HG03139 (cell line): ENCODE measurements around the gene TUBA8.
"Not testable (repeated sequence)": the region's sequence is repeated elsewhere in the genome, so short reads cannot be mapped to it uniquely, and the experiment has no call there.

Experiments
- ATAC-seq: cut with Tn5 transposase; IDR thresholded peaks from one replicate; pipeline ENCODE4 v1.9.1; 2021; ENCODE audit not compliant: unreplicated experiment

The TUBA8 gene

GRCh38 chr22:18123476-18124025 lies 12.9 kb downstream of the TUBA8 start:
- ATAC-seq, result not testable (repeated sequence)

- no peak for ATAC-seq
Observed at GRCh38 chr22:18126606-18127005, 16.0 kb downstream of the TUBA8 start.

- ATAC-seq, result no peak
Observed at GRCh38 chr22:18130018-18130417, 19.4 kb downstream of the TUBA8 start.

GRCh38 chr22:18130699-18131429 lies 20.3 kb downstream of the TUBA8 start:
- no peak for ATAC-seq

GRCh38 chr22:18133452-18133851 lies 22.8 kb downstream of the TUBA8 start:
- no peak for ATAC-seq

GRCh38 chr22:18136563-18137320 lies 26.1 kb downstream of the TUBA8 start:
- ATAC-seq, result no peak

- not testable (repeated sequence) for ATAC-seq
Observed at GRCh38 chr22:18141004-18141403, 30.4 kb downstream of the TUBA8 start.

GRCh38 chr22:18144105-18144504 lies 33.5 kb downstream of the TUBA8 start:
- no peak for ATAC-seq

GRCh38 chr22:18145676-18146388 lies 35.2 kb downstream of the TUBA8 start:
- ATAC-seq, result no peak

GRCh38 chr22:18146389-18146753 lies 35.8 kb downstream of the TUBA8 start:
- ATAC-seq, result no peak

- ATAC-seq, result no peak
Observed at GRCh38 chr22:18147791-18148190, 37.2 kb downstream of the TUBA8 start.

GRCh38 chr22:18148293-18148965 lies 37.8 kb downstream of the TUBA8 start:
- ATAC-seq, result no peak

GRCh38 chr22:18152519-18152918 lies 41.9 kb downstream of the TUBA8 start:
- no peak for ATAC-seq

- ATAC-seq, result no peak
Observed at GRCh38 chr22:18154821-18155390, 44.3 kb downstream of the TUBA8 start.

GRCh38 chr22:18155546-18155945 lies 44.9 kb downstream of the TUBA8 start:
- ATAC-seq, result not testable (repeated sequence)

- ATAC-seq, result no peak
Observed at GRCh38 chr22:18156878-18157713, 46.5 kb downstream of the TUBA8 start.

- no peak for ATAC-seq
Observed at GRCh38 chr22:18157714-18158028, 47.1 kb downstream of the TUBA8 start.

- ATAC-seq, result not testable (repeated sequence)
Observed at GRCh38 chr22:18160641-18161040, 50.0 kb downstream of the TUBA8 start.

GRCh38 chr22:18163843-18164242 lies 53.2 kb downstream of the TUBA8 start:
- ATAC-seq, result not testable (repeated sequence)

- ATAC-seq, result not testable (repeated sequence)
Observed at GRCh38 chr22:18164584-18164983, 54.0 kb downstream of the TUBA8 start.
